HEK293 (cell line): ENCODE results near the gene GPC2.

Experiments used
- IKZF3 ChIP-seq: fragments of 450-650 bp; IDR thresholded peaks from 2 replicates; pipeline ENCODE4 v1.5.0; 2018; ENCODE audit warnings: missing biosample characterization, mild to moderate bottlenecking, missing genetic modification characterization, moderate library complexity
- MEIS1 ChIP-seq: sonication (generic); formaldehyde crosslinking; IDR thresholded peaks from 2 replicates; pipeline ENCODE4 v1.8.1; 2022; ENCODE audit warnings: missing genetic modification reagents, mild to moderate bottlenecking, borderline replicate concordance
- MZF1 ChIP-seq: fragments of 450-650 bp; formaldehyde crosslinking; IDR thresholded peaks from 2 replicates; pipeline ENCODE4 v1.5.1; 2017; ENCODE audit warnings: missing biosample characterization, missing genetic modification characterization, borderline replicate concordance
- PRDM4 ChIP-seq: fragments of 450-650 bp; formaldehyde crosslinking; IDR thresholded peaks from 2 replicates; pipeline ENCODE4 v1.5.1; 2017; ENCODE audit warnings: missing biosample characterization, missing genetic modification characterization
- ZBTB20 ChIP-seq: fragments of 450-650 bp; formaldehyde crosslinking; IDR thresholded peaks from 2 replicates; pipeline ENCODE4 v1.5.1; 2016; ENCODE audit warnings: missing biosample characterization, missing genetic modification characterization
- ZBTB21 ChIP-seq: fragments of 450-650 bp; formaldehyde crosslinking; IDR thresholded peaks from 2 replicates; pipeline ENCODE4 v1.5.1; 2017; ENCODE audit warnings: missing biosample characterization, missing genetic modification characterization
- ZBTB7A ChIP-seq: fragments of 450-650 bp; formaldehyde crosslinking; IDR thresholded peaks from 2 replicates; pipeline ENCODE4 v1.5.1; 2016; ENCODE audit warnings: low read depth, missing biosample characterization, missing genetic modification characterization
- ZBTB8A ChIP-seq: fragments of 450-650 bp; formaldehyde crosslinking; IDR thresholded peaks from 2 replicates; pipeline ENCODE4 v1.5.1; 2016; ENCODE audit warnings: missing biosample characterization, missing genetic modification characterization
- ZEB2 ChIP-seq: fragments of 450-650 bp; formaldehyde crosslinking; IDR thresholded peaks from 2 replicates; pipeline ENCODE4 v1.5.1; 2016; ENCODE audit warnings: missing biosample characterization, missing genetic modification characterization
- ZNF10 ChIP-seq: fragments of 450-650 bp; formaldehyde crosslinking; IDR thresholded peaks from 2 replicates; pipeline ENCODE4 v1.5.1; 2017; ENCODE audit warnings: missing biosample characterization, missing genetic modification characterization
- ZNF16 ChIP-seq: fragments of 450-650 bp; formaldehyde crosslinking; IDR thresholded peaks from 2 replicates; pipeline ENCODE4 v1.5.1; 2016; ENCODE audit warnings: low read depth, missing biosample characterization, missing genetic modification characterization
- ZNF19 ChIP-seq: fragments of 450-650 bp; formaldehyde crosslinking; IDR thresholded peaks from 2 replicates; pipeline ENCODE4; 2016; ENCODE audit warnings: missing biosample characterization, missing genetic modification characterization, low read depth
- ZNF221 ChIP-seq: fragments of 450-650 bp; formaldehyde crosslinking; IDR thresholded peaks from 2 replicates; pipeline ENCODE4 v1.5.1; 2017; ENCODE audit warnings: missing biosample characterization, missing genetic modification characterization, borderline replicate concordance
- ZNF223 ChIP-seq: fragments of 450-650 bp; formaldehyde crosslinking; IDR thresholded peaks from 2 replicates; pipeline ENCODE4 v1.5.1; 2016; ENCODE audit warnings: missing biosample characterization, missing genetic modification characterization
- ZNF274 ChIP-seq, 2 experiments: fragments of 200-500 bp in 1 of 2; fragments of 450-650 bp in 1 of 2; sonication (Bioruptor generic) in 1 of 2; formaldehyde crosslinking in 1 of 2; IDR thresholded peaks; 2 replicates each; pipeline versions ENCODE4 v1.5.1 to v1.6.1; 2014 to 2016; ENCODE audit warnings: borderline replicate concordance in 1 of 2, inconsistent platforms in 1 of 2, low read length in 1 of 2, missing biosample characterization in 1 of 2, missing genetic modification characterization in 1 of 2
- ZNF302 ChIP-seq: fragments of 450-650 bp; formaldehyde crosslinking; IDR thresholded peaks from 2 replicates; pipeline ENCODE4 v1.5.1; 2016; ENCODE audit warnings: missing biosample characterization, missing genetic modification characterization, low read depth
- ZNF341 ChIP-seq: fragments of 450-650 bp; formaldehyde crosslinking; IDR thresholded peaks from 2 replicates; pipeline ENCODE4; 2016; ENCODE audit warnings: low read depth, missing biosample characterization, missing genetic modification characterization
- ZNF354C ChIP-seq: fragments of 450-650 bp; formaldehyde crosslinking; IDR thresholded peaks from 2 replicates; pipeline ENCODE4 v1.5.1; 2016; ENCODE audit warnings: missing biosample characterization, missing genetic modification characterization, low read depth, borderline replicate concordance
- ZNF416 ChIP-seq: fragments of 450-650 bp; formaldehyde crosslinking; IDR thresholded peaks from 2 replicates; pipeline ENCODE4 v1.5.1; 2016; ENCODE audit warnings: missing biosample characterization, missing genetic modification characterization
- ZNF423 ChIP-seq: fragments of 450-650 bp; formaldehyde crosslinking; IDR thresholded peaks from 2 replicates; pipeline ENCODE4 v1.5.1; 2016; ENCODE audit warnings: missing biosample characterization, missing genetic modification characterization
- ZNF561 ChIP-seq: fragments of 450-650 bp; IDR thresholded peaks from 2 replicates; pipeline ENCODE4 v1.5.1; 2018; ENCODE audit warnings: missing biosample characterization, missing genetic modification characterization, borderline replicate concordance
- ZNF580 ChIP-seq: fragments of 450-650 bp; formaldehyde crosslinking; IDR thresholded peaks from 2 replicates; pipeline ENCODE4 v1.5.1; 2016; ENCODE audit warnings: missing biosample characterization, missing genetic modification characterization
- ZNF585B ChIP-seq: fragments of 450-650 bp; formaldehyde crosslinking; IDR thresholded peaks from 2 replicates; pipeline ENCODE4 v1.5.1; 2016; ENCODE audit warnings: missing biosample characterization, missing genetic modification characterization
- ZNF600 ChIP-seq: fragments of 450-650 bp; formaldehyde crosslinking; IDR thresholded peaks from 2 replicates; pipeline ENCODE4 v1.5.1; 2016; ENCODE audit warnings: missing biosample characterization, missing genetic modification characterization
- ZNF629 ChIP-seq: fragments of 450-650 bp; formaldehyde crosslinking; IDR thresholded peaks from 2 replicates; pipeline ENCODE4 v1.5.1; 2017; ENCODE audit warnings: missing biosample characterization, missing genetic modification characterization
- ZNF768 ChIP-seq: fragments of 450-650 bp; formaldehyde crosslinking; IDR thresholded peaks from 2 replicates; pipeline ENCODE4 v1.5.1; 2018; ENCODE audit warnings: missing biosample characterization, mild to moderate bottlenecking, missing genetic modification characterization
- ZNF792 ChIP-seq: fragments of 450-650 bp; formaldehyde crosslinking; IDR thresholded peaks from 2 replicates; pipeline ENCODE4 v1.5.1; 2016; ENCODE audit warnings: missing biosample characterization, missing genetic modification characterization
- ZNF830 ChIP-seq: fragments of 450-650 bp; IDR thresholded peaks from 2 replicates; pipeline ENCODE4 v1.5.0; 2018; ENCODE audit warnings: missing biosample characterization, missing genetic modification characterization, low read depth, mild to moderate bottlenecking, moderate library complexity
- ZSCAN16 ChIP-seq: fragments of 450-650 bp; formaldehyde crosslinking; IDR thresholded peaks from 2 replicates; pipeline ENCODE4 v1.5.1; 2016; ENCODE audit warnings: missing biosample characterization, missing genetic modification characterization
- ZSCAN23 ChIP-seq: fragments of 450-650 bp; formaldehyde crosslinking; IDR thresholded peaks from 2 replicates; pipeline ENCODE4 v1.5.1; 2016; ENCODE audit warnings: missing biosample characterization, missing genetic modification characterization
- ZXDB ChIP-seq: fragments of 450-650 bp; formaldehyde crosslinking; IDR thresholded peaks from 2 replicates; pipeline ENCODE4 v1.5.1; 2016; ENCODE audit warnings: missing biosample characterization, missing genetic modification characterization
- TF ChIP-seq, protein P1 (sequence below): fragments of 450-650 bp; formaldehyde crosslinking; IDR thresholded peaks from 2 replicates; pipeline ENCODE4 v1.5.1; 2016; ENCODE audit warnings: missing biosample characterization, missing genetic modification characterization
- TF ChIP-seq, protein P2 (sequence below): fragments of 450-650 bp; formaldehyde crosslinking; IDR thresholded peaks from 2 replicates; pipeline ENCODE4 v1.5.1; 2016; ENCODE audit warnings: missing biosample characterization, missing genetic modification characterization
- TF ChIP-seq, protein P3 (sequence below): fragments of 450-650 bp; formaldehyde crosslinking; IDR thresholded peaks from 2 replicates; pipeline ENCODE4 v1.5.1; 2016; ENCODE audit warnings: missing biosample characterization, missing genetic modification characterization

Gene GPC2

DNA sequence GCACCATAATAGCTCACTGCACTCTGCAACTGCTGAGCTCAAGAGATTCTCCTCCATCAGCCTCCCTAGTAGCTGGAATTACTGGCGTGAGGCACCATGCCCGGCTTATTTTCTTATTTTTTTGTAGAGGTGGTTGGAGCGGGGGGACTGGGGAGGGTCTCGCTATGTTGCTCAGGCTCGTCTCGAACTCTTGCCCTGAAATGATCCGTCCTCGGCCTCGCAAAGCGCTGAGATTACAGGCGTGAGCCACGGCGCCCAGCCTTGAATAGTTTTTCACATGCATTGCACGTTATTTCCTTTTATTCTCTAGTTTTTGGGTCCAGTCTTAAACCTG, 29.0 kb downstream of the GPC2 start (continued):
- TF ChIP-seq, protein P1, sequence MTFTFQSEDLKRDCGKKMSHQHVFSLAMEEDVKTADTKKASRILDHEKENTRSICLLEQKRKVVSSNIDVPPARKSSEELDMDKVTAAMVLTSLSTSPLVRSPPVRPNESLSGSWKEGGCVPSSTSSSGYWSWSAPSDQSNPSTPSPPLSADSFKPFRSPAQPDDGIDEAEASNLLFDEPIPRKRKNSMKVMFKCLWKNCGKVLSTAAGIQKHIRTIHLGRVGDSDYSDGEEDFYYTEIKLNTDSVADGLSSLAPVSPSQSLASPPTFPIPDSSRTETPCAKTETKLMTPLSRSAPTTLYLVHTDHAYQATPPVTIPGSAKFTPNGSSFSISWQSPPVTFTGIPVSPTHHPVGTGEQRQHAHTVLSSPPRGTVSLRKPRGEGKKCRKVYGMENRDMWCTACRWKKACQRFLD (tag by site-specific recombination) = no peak
- TF ChIP-seq ZSCAN23 (tag by site-specific recombination) = no peak
- TF ChIP-seq ZNF354C (tag by site-specific recombination) = no peak
- 0 out of 2 replicates have a peak, but pooled peaks have one; percentile 8 for TF ChIP-seq ZNF580 (tag by site-specific recombination)
- no peak for TF ChIP-seq ZNF274 (IDR thresholded peaks at IDR 0.05; ENCODE audit: low read length)
- no peak for TF ChIP-seq ZNF274 (tag by site-specific recombination; IDR thresholded peaks at IDR 0.05; ENCODE audit: borderline replicate concordance)
- no peak for TF ChIP-seq ZNF221
- TF ChIP-seq ZNF19 = no peak
- TF ChIP-seq ZSCAN16 (tag by site-specific recombination) = no peak
- TF ChIP-seq ZBTB21 (tag by site-specific recombination) = 0 out of 2 replicates have a peak, but pooled peaks have one; percentile 25
- no peak for TF ChIP-seq ZNF561
- no peak for TF ChIP-seq ZBTB20 (tag by site-specific recombination)
- TF ChIP-seq PRDM4 = no peak
- no peak for TF ChIP-seq ZEB2 (tag by site-specific recombination)
- no peak for TF ChIP-seq ZNF792 (tag by site-specific recombination)
- TF ChIP-seq ZNF223 (tag by site-specific recombination) = no peak
- TF ChIP-seq MEIS1 (CRISPR knock-in tag) = no peak
- no peak; the same call in 1 of the 2 replicates for TF ChIP-seq ZNF10 (tag by site-specific recombination)
- TF ChIP-seq ZBTB8A = 0 out of 2 replicates have a peak, but pooled peaks have one; percentile 35
- no peak for TF ChIP-seq ZNF341 (tag by site-specific recombination)
- TF ChIP-seq, protein P2, sequence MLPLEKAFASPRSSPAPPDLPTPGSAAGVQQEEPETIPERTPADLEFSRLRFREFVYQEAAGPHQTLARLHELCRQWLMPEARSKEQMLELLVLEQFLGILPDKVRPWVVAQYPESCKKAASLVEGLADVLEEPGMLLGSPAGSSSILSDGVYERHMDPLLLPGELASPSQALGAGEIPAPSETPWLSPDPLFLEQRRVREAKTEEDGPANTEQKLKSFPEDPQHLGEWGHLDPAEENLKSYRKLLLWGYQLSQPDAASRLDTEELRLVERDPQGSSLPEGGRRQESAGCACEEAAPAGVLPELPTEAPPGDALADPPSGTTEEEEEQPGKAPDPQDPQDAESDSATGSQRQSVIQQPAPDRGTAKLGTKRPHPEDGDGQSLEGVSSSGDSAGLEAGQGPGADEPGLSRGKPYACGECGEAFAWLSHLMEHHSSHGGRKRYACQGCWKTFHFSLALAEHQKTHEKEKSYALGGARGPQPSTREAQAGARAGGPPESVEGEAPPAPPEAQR (tag by site-specific recombination) = no peak
- no peak for TF ChIP-seq ZNF16
- no peak for TF ChIP-seq ZNF416
- TF ChIP-seq ZNF629 (tag by site-specific recombination) = no peak
- 0 out of 2 replicates have a peak, but pooled peaks have one; percentile 19 for TF ChIP-seq ZBTB7A (tag by site-specific recombination)
- peak; percentile 12; the same call in 1 of the 2 replicates for TF ChIP-seq ZXDB (tag by site-specific recombination)
- no peak for TF ChIP-seq ZNF585B (tag by site-specific recombination)
- no peak for TF ChIP-seq ZNF302 (tag by site-specific recombination)
- TF ChIP-seq ZNF830 = no peak
- TF ChIP-seq, protein P3, sequence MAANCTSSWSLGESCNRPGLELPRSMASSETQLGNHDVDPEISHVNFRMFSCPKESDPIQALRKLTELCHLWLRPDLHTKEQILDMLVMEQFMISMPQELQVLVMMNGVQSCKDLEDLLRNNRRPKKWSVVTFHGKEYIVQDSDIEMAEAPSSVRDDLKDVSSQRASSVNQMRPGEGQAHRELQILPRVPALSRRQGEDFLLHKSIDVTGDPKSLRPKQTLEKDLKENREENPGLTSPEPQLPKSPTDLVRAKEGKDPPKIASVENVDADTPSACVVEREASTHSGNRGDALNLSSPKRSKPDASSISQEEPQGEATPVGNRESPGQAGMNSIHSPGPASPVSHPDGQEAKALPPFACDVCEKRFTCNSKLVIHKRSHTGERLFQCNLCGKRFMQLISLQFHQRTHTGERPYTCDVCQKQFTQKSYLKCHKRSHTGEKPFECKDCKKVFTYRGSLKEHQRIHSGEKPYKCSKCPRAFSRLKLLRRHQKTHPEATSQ (tag by site-specific recombination) = 0 out of 2 replicates have a peak, but pooled peaks have one; percentile 50
- no peak for TF ChIP-seq ZNF600 (tag by site-specific recombination)
- TF ChIP-seq IKZF3 = no peak
- no peak for TF ChIP-seq ZNF423 (tag by site-specific recombination)
- TF ChIP-seq ZNF768 = no peak
- TF ChIP-seq MZF1 (tag by site-specific recombination) = no peak
